GM10248 (cell line): ENCODE results near the gene ADAMTS4.

Source experiments
- CTCF ChIA-PET: fragments of 300-600 bp; sonication (Branson Sonifier 250); formaldehyde crosslinking; extraction: SDS; loops from one replicate; lab custom pipeline; 2021; ENCODE audit warnings: antibody characterized with exemption; lab: Yijun Ruan, JAX
- POLR2A ChIA-PET: fragments of 350-650 bp; sonication (Branson Sonifier 250); formaldehyde crosslinking; extraction: SDS; loops from one replicate; lab custom pipeline; 2020; ENCODE audit warnings: antibody characterized with exemption; lab: Yijun Ruan, JAX
- DNase-seq: peaks from one replicate; pipeline ENCODE4 v3.0.0; 2012; ENCODE audit errors: extremely low spot score
- TF ChIP-seq, protein P1 (sequence below): IDR thresholded peaks from 2 replicates; pipeline ENCODE4 v1.5.1; 2012; ENCODE audit warnings: mild to moderate bottlenecking, low read depth; ENCODE audit errors: extremely low read depth, missing control alignments, control extremely low read depth

ADAMTS4 gene

DNA sequence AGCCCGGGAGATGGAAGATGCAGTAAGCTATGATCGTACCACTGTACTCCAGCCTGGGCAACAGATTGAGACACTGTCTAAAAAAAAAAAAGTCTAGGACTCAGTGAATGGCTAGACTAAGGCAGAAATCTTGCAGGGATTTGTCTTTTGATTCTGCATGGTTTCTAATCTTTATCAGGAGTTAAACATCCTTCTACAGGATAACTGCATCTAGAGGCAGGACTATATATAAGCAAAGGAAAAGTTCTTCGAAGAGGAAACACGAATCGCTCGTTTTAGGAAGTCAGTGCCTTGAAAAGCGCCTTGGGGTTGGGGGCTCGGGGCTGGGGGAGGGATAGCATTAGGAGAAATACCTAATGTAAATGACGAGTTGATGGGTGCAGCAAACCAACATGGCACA is 45.7 kb downstream of the ADAMTS4 start:
- TF ChIP-seq, protein P1, sequence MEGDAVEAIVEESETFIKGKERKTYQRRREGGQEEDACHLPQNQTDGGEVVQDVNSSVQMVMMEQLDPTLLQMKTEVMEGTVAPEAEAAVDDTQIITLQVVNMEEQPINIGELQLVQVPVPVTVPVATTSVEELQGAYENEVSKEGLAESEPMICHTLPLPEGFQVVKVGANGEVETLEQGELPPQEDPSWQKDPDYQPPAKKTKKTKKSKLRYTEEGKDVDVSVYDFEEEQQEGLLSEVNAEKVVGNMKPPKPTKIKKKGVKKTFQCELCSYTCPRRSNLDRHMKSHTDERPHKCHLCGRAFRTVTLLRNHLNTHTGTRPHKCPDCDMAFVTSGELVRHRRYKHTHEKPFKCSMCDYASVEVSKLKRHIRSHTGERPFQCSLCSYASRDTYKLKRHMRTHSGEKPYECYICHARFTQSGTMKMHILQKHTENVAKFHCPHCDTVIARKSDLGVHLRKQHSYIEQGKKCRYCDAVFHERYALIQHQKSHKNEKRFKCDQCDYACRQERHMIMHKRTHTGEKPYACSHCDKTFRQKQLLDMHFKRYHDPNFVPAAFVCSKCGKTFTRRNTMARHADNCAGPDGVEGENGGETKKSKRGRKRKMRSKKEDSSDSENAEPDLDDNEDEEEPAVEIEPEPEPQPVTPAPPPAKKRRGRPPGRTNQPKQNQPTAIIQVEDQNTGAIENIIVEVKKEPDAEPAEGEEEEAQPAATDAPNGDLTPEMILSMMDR = no peak
- ChIA-PET POLR2A (interaction anchor here (0.7 to 2.2 kb wide), 4 partner anchors 12 to 200 kb away, joined by 4 to 11 read pairs (median 6); partner anchors contain the start of gene PPOX), CTCF (interaction anchor here (1.4 to 3.1 kb wide), 3 partner anchors 12 to 56 kb away, joined by 3 to 25 read pairs (median 20); partner anchors contain the start of gene PPOX)
- DNase-seq = no peak

DNA sequence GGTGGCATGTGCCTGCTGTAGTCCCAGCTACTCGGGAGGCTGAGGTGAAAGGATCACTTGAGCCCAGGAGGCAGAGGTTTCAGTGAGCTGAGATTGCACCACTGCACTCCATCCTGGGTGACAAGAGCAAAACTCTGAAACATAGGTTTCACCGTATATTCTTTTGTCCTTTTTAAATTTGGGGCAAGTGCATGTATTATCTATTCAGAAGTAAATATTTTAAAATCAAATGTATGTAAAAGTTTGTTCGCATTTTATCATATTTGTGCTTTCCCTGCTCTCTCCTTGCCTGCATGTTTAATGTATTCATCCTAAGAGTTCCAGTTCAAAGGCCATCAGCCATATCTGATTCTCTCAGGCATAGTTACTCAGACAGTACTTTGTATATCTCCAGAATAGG is 53.0 kb downstream of the ADAMTS4 start:
- TF ChIP-seq, protein P1 = no peak
- no peak for DNase-seq
- ChIA-PET POLR2A (no interaction called here), CTCF (no interaction called here)

DNA sequence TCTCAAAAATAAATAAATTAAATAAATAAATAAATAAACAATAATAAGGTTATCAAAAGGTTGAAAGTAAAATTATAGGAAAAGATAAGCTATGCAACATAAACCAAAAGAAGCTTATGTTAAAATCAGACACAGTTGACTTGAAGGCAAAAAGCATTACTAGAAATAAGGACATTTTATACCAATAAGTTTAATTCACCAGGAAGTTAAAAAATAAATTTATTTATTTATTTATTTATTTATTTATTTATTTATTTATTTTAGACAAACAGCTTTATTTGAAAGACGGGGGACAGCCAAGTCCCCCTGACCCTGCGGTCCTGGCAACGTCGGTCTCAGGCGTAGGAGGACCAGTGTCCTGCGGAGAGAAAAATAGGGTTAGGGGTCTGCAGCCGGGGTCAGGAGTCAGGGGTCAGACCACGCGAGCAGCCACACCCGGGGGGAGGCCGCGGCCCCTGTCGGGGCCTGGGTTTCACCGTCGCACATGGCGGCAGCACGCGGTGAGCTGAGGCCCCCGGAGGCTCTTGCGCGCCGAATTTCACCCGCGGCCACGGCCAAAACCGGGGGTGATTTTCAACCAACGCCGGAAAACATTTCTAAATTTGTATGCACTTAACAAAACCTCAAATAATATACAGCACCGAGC is 58.0 kb downstream of the ADAMTS4 start:
- ChIA-PET CTCF (interaction anchor here (0.7 to 8.1 kb wide), 19 partner anchors 8 to 309 kb away, joined by 3 to 71 read pairs (median 4); partner anchors contain the start of genes ARHGAP30, PPOX, UFC1 and USF1), POLR2A (interaction anchor here (0.6 kb wide), 1 partner anchor 15 kb away, joined by 3 read pairs; no protein-coding TSS in a partner anchor)
- TF ChIP-seq, protein P1 = no peak

DNA sequence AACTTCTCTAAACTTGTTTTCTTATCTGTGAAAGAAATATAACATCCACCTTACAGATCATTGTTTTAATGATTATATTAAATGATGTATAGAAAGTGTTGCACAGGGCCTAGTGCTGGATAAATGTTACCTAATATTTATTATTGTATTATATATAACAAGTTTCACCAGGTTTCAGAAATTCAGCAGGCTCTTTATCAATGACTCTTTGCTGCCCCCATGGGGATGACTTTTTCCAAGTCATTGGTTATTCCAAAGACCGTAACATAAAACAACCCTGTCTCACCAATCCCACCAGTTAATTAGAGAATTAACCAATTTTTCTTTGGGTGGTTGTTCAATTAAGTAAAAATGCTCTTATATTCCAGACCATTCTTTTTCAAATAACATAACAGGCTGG is 59.1 kb downstream of the ADAMTS4 start:
- POLR2A ChIA-PET = no interaction called here
- peak; percentile 56 for DNase-seq
- CTCF ChIA-PET = interaction anchor here (0.7 to 8.1 kb wide), 11 partner anchors 9 to 308 kb away, joined by 3 to 71 read pairs (median 3); partner anchors contain the start of genes ARHGAP30, KLHDC9, PPOX and UFC1
- TF ChIP-seq, protein P1 = peak; percentile 37

More for the DNA sequence above, 58.0 kb downstream of the ADAMTS4 start:
- DNase-seq = no peak

DNA sequence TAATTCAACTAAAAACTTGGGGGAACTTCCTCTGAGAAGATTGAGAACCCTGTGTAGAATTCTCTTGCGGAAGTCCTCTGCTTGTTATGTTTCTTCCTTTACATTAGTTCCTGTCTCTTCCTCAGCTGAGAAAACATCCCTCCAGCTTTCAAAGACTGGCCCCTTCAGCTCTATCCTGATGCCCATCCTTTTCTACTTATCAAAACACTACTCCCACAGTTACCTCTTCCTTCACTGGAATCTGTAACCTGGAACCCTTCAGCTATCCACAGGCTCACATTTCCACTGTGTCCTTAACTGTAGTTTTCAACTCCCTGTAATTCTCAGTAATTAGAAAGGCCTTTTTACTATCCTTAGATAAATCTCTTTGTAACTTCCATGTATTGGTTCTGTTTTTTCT is 60.4 kb downstream of the ADAMTS4 start:
- CTCF ChIA-PET = interaction anchor here (1.0 to 8.1 kb wide), 12 partner anchors 9 to 141 kb away, joined by 3 to 71 read pairs (median 6); partner anchors contain the start of genes ARHGAP30, KLHDC9, TSTD1 and UFC1
- TF ChIP-seq, protein P1 = no peak

DNA sequence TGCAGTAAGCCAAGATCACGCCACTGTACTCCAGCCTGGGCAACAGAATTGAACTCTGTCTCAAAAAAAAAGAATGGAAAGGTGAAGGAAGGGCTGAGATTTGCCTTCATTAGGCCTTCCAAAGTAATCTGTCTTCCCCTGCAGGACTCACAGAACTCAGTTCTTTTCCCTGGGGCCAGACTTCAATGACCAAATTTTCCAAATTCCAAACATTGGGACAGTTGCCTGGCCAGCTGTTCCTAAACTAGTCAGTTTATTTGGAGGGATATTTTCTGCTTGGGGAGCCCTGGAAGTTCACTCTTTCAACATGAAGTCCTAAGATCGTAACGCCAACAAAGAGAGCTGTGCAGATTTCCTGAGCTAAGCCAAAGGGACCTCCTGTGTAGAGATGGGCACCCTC is 61.0 kb downstream of the ADAMTS4 start:
- ChIA-PET POLR2A (interaction anchor here (0.7 to 0.8 kb wide), 2 partner anchors 16 to 1962 kb away, joined by 3 to 4 read pairs; partner anchors contain the start of gene UFC1), CTCF (interaction anchor here (1.0 to 8.1 kb wide), 11 partner anchors 9 to 140 kb away, joined by 3 to 71 read pairs (median 6); partner anchors contain the start of genes ARHGAP30, KLHDC9, TSTD1 and UFC1)
- no peak for DNase-seq
- TF ChIP-seq, protein P1 = no peak

More for the DNA sequence above, 60.4 kb downstream of the ADAMTS4 start:
- POLR2A ChIA-PET = interaction anchor here (0.6 kb wide), 1 partner anchor 18 kb away, joined by 4 read pairs; no protein-coding TSS in a partner anchor
- no peak for DNase-seq
